HG03469 (cell line): ENCODE results near the gene CPSF2.

ENCODE experiments used
- ATAC-seq: cut with Tn5 transposase; IDR thresholded peaks from one replicate; pipeline ENCODE4 v1.9.1; 2021; ENCODE audit warnings: mild to moderate bottlenecking, moderate library complexity, moderate number of reproducible peaks; ENCODE audit not compliant: unreplicated experiment

Gene CPSF2

DNA sequence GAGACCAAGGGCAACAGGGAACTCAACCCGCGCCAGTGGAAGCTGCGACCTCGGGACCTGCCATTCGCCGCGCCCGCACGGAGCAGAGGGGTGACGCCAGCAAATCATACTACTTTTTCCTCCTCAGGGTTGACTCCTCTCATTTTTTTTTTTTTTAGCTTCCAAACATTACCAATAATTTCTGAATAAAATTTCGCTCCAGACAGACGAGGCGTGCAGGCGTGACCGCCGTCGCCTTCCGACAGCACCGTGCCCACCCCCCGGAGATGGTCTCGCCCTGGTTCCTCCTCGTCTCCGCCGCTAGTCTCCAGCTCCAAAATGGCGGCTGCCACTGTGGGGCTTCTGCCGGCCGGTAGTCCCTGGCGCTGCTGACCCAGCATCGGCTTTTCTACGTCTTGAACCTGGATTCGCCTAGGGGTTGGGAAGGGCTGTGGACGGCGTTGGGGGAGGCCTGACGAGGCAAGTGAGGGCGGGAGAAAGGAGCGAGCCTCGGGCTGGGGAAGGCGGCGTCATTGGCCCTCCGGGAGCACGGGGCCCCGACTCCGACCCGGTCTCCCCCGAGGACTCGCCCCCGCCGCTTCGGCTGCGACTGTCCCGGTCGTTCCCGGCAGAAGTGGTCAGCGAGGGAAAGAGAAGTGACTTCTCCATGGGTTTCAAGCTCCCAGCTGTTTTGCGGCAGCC lies at the start of gene CPSF2, which contains the start of gene NDUFB1:
CPSF2 (plus strand) TSS at position 300 of the 681 bp plus-strand sequence. CDS start 9,016 bp downstream, outside the sequence.
NDUFB1 (minus strand) TSS at position 37 of the 681 bp plus-strand sequence. CDS start 4,069 bp downstream, outside the sequence.
- peak; percentile 68 for ATAC-seq

GRCh38 chr14:92074555-92074954 lies 47.2 kb upstream of the CPSF2 start:
- no peak for ATAC-seq

- no peak for ATAC-seq
These were observed 33.3 kb upstream of the CPSF2 start for GRCh38 chr14:92088494-92088893.

DNA sequence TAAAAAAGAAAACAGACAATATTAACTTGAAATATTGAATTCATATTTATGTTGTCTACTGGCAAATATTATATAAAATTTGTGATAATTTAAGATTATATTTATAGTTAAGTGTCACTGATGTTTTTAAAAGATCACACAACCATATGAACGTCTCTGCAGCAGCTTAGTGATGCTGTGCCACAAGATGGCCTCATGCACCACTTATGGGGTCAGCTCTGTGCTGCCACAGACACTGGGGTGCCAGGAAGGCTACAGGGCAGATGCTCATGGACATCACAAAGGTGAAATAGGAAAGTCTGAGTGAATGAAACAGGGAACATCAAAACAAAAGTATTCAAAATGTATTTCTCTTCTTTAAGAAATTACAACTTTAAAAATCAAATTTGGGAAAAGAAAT lies 28.4 kb upstream of the CPSF2 start:
- ATAC-seq = no peak

DNA sequence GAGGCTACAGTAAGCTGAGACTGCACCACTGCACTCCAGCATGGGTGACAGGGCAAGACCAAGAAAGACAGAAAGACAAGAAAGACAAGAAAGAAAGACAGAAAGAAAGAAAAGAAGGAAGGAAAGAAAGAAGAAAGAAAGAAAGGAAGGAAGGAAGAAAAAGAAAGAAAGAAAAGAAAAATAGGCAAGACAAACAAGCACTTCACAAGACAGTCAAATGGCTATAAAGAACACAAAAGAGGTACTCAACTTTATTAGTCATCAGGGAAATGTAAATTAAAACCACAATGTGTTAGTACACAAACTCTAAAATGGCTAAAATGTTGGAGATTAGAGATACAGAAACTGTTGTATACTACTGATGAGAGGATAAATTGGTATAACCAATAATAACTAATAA lies 22.0 kb upstream of the CPSF2 start:
- no peak for ATAC-seq

DNA sequence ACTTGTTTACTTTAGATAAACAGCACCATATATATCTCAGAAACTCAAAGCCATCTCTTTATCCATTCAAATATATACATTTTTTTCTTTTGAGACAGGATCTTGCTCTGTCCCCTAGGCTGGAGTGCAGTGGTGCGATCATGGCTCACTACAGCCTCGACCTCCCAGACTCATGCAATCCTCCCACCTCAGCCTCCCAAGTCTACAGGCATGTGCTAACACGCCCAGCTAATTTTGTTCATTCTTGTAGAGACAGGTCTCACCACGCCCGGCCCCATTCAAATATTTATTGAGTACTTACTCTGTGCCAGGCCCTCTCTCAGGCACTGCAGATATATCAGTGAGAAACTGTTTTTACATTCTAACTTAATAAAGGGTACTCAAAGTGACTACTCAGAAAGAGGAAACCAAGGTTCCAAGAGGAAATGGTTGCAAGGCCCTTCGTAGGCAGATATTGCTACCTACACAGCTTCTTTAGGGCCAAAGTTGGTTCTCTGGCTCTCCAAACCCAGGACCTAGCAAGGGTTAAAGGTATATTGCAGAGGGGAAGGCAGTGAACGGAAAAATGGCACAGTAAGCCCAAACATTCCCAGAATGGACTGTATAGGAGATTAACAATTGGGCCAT lies 18.3 kb upstream of the CPSF2 start:
- no peak for ATAC-seq

DNA sequence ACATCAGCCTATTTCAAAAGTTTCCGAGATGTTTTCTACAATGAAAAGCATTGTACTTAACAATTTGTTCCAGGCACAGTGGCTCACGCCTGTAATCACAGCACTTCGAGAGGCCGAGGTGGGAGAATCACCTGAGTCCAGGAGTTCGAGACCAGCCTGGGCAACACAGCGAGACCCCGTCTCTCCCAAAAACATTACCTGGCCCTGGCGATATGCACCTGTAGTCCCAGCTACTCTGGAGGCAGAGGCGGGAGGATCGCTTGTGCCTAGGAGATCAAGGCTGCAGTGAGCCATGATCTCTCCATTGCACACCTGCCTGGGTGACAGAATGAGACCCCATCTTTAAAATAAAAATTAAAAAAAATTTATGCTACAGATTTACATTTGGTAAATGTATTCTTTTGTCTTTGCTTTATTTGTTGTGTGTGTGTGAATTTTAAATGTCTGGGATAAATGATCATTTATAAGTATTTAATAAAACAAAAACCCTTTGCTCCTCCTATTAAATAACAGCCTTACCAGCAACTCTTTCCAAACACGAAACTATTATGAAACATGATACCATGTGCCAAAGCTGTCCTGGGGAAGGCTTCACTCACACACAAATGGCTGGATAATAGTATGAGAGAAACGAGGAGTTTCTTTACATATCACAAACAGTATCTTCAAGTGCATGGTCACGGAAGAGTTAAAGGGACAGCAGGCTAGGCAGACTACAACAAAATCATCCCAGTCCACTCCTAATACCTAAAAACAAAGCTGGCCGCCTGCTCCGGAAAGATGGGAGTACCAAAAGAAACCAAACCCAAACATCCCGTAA lies 16.5 kb upstream of the CPSF2 start:
- ATAC-seq = no peak

- ATAC-seq = peak; percentile 5
These were observed 16.0 kb upstream of the CPSF2 start for GRCh38 chr14:92105893-92106142.

DNA sequence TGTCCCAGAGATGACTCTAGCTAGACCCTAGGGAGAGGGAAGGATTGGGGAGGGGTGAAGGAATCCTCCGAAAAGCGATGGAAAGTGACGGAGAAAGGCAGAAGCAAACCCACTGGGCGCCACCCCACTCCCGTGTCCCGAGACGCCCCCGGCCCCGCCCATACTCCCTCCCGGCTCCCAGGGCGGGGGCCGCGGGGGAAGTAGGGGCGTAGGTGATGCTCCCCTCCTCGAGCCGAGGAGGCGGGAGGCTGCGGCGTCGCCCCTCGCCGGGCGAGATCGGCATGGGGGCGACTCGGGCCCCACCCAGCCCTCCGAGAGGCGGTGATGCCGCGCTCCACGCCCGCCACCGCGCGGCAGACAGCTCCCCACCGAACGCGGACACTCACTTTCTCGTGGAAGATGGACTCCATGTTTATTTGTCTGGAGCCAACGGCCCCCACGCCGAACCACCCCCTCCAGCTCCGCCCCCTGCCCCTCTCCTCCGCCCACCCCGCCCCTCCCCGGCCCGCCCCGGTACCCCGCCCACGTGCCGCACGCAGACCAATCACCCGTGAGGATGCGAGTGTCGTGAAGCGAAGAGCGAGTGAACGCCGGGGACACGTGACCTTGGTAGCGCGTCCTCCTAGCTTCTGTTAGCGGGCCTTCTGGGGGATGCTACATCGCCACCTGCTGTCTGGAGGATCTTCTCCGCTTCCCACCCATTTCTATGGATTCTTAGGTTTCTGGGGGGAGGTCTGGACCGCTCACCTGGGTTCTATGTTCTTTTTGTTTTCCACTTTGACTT lies 15.4 kb upstream of the CPSF2 start, which contains the start of gene ATXN3:
ATXN3 (minus strand) TSS at position 440 of the 784 bp plus-strand sequence; CDS start at position 410, 30 bp downstream.
- ATAC-seq = peak; percentile 76

- ATAC-seq = no peak
These were observed 13.2 kb upstream of the CPSF2 start for GRCh38 chr14:92108345-92109254.

DNA sequence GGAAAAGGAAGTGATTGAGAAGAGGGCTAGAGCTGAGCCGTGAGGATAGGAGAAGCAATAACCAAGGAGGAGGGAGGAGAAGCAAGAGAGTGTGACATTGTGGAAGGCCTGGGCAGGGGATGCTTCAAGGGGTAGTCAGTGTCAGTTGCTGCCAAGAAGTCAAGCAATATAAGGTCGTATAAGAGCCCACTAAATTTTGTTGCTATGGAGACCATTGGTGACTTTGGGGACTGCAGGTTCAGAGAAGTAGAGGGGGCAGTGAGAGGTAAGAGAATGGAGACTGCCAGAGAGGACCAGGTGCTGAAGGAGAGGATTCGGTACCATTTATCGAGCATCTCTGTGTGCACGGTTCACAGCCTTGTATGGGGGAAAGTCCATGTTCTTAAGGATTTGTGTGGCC lies 12.3 kb upstream of the CPSF2 start:
- no peak for ATAC-seq

DNA sequence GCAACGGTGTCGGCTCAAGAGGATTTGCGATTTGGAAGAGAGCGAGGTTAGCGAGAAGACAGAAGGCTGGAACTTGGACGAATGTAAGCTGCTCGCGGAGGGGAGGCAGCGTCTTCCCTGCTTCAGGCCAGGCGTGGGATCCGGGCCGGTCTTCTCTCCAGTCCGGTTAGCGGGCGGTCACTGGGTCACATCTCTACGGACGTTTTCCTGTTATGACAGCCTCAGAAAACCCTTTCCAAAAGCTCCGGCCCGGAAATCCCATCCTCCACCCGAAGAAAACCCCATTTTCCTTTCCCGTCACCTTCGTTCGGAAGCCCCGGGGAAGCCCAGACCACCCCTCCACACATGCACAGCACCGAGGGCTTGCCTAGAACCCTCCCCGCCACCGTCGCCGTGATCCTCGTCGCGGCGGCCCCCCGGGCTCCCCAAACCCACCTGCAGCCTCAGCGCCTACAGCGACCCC lies 531 bp upstream of the CPSF2 start:
- ATAC-seq = no peak

- ATAC-seq = no peak
These were observed 545 bp downstream of the CPSF2 start for GRCh38 chr14:92122351-92122677.

GRCh38 chr14:92122761-92123160 lies 992 bp downstream of the CPSF2 start:
- no peak for ATAC-seq

GRCh38 chr14:92134456-92134855 lies 12.7 kb downstream of the CPSF2 start:
- no peak for ATAC-seq

DNA sequence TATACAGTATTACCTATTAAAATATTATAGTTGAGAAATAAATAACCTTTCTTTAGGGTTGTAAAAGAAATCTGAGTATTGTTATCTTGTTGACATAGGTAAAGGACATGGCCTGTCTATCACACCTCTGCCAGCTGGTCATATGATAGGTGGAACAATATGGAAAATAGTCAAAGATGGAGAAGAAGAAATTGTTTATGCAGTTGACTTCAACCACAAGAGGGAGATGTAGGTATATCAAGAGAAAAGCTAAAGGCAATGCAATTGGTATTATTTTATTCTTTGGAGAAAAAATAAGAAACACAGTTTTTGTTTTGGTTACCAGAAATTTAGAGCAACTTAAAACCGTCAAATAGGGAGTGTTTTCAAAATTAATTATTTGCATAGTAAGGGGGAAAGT lies 13.5 kb downstream of the CPSF2 start:
- ATAC-seq = no peak

- ATAC-seq = no peak
These were observed 21.5 kb downstream of the CPSF2 start for GRCh38 chr14:92143309-92143708.

DNA sequence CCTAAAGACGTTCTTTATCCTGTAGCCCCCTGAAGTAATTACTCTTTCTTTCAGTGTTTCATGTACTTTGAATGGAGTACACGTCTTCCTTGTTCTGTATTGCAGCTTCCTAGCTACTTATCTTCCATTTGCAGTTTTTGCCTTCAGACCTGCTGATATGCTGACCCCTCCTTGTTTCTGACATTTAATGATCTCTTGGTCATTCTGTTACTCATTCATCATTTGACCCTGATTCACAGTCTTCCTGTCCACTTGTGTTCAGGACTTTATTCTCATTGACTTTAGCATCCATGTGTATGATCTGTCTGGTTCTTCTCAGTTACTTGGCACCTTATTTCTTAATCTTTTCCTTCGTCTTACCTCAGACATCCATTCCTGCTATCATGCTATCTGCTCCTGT lies 22.2 kb downstream of the CPSF2 start:
- ATAC-seq = no peak

GRCh38 chr14:92144708-92145107 lies 22.9 kb downstream of the CPSF2 start:
- no peak for ATAC-seq

- ATAC-seq = no peak
These were observed 31.8 kb downstream of the CPSF2 start for GRCh38 chr14:92153581-92153980.
